ENCODE data around the gene TASOR2.

Gene TASOR2

DNA sequence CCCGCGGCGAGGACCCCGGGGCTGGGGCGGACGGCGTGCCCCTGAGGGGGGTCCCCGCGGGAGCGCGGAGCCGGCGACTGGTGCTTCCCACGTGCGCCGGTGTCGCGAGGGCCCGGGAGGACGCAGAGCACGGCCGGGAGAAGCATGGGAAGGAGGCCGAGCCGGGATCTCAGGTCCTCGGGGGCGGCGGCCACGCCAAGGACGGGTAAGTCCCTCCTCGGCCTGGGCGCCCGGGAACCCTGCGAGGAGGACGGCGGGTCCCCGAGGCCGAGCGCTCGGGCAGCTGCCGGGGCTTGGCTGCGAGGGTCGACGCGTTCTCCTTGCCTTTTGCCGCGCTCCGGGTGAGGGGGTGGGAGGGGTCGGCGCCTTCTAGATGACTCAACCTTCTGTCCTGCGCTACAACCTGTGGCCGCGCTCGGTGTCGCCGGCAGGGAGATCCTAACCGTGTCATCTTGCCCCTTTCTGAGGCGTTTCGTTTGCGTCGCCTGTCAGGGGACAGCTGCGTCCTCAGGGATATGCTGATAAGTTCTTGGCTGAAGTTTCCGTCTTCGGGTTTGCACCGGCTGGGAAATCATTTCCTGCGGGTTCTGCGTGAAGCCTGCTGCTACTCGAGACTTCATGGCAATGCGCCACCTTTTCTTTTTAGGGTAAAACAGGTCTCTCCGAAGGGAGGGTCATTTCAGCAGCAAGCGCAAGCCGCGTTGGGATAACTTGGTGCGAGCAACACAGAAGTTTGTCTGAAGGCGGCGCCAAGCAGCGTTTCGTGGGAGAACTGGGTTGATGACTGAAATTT lies 529 bp downstream of the TASOR2 start:
- DNase-seq, result peak; percentile 80 to 82

DNA sequence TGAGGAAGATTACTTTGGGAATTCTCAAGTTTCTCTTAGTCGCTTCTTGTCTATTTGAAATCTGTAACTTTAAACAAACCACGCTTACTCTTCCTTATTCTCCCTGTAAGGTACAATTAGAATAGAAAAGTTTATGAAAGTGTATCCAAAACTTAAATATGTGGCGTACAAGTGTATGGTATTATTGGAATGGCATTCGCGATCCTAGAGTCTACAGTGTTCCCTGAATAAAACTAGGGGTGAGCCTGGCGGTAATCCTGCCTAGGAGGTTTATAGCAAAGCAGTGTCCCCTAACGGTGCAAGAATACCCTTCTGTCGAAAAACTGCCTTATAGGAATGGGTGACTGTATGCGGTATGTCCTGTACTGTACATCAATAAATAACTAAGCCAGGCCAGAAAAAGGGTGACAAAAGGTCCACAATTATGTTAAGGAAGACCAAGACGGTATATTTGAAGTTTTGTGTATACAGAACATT lies 1.2 kb downstream of the TASOR2 start:
- DNase-seq, result no peak

DNA sequence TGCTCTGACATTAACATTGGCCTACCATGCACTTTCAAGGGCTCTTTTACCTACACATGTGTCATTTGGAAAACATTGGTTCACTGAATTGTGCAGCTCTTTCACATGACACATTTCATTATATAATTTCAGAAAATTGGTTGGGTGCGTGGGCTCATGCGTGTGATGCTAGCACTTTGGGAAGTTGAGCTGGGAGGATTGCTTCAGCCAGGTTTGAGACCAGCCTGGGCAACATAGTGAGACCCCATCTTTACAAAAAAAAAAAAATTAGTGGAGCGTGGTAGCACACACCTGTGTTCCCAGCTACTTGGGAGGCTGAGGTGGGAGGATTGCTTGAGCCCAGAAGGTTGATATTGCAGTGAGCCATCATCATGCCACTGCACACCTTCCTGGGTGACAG lies 3.9 kb downstream of the TASOR2 start:
- DNase-seq, result no peak

DNA sequence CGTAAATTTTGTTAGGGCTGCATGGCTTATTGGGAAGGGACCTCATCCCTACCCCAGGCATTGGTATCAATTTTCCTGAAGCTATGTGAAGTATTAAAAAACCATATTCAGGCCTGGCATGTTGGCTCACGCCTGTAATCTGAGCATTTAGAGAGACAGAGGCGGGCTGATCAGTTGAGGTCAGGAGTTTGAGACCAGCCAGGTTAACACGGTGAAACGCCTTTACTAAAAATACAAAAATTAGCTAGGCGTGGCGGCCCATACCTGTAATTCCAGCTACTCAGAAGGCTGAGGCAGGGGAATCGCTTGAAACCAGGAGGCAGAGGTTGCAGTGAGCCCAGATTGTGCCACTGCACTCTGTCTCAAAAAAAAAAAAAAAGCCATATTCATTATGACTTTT lies 7.1 kb downstream of the TASOR2 start:
- DNase-seq, result no peak

DNA sequence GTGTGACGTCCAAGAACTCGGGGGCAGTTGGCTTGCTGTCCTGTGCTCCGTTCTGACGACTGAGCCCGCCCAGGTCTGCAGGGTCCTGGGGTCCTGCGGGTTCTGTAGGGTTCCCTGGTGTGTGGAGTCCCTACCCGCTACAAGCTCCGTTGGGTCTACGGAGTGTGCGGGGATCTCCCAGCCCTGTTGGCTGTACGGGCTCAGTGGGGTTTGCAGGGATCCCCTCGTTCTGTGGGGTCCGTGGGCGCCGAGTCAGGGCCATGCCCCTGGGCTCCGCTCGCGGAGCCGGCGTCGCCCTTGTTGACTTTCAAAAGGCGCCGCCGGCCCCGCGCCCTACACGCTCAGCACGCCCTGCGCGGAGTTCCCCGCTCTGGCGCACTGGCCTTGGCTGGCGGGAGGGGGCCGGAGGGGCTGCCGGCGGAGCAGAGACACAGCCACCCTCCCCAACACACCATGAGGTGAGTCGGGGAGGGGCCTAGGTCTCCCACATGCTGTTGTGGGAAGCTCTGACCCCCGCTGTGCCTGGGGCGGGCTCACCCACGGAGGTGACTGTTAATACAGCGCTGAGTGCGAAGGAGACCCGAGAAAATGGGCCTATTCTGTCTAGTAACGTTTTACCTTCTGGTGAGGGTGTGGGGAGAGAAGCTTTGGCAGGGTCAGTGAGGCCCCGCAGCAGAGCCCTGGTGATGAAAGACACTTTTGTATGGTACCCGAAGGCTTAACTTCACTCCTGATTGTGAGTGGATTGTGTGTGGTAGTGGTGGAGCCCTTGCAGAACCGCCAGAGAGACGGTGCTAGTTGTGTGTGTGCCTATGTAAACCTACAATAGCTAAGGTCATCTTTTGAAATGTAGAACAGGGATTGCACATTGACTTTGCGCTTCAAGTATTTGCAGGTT lies 8.1 kb downstream of the TASOR2 start:
- DNase-seq, result peak; percentile 75 to 81

DNA sequence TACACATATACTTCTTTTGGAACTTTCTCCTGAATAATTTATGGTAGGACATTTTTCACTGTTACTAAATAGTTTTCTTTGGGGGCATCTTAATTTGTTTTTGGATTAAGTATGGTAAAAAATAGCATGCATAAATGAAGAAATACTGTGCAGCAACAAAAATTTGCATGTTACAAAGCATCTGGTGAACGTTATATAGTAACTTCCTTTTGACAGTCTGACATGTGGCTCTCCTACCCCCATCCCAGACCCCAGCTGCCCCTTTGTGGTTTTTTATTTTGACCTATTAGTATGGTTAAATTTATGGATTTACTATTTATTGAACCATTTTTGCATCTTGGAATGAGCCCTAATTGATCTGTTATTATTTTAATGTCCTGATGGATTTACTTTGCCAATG lies 9.9 kb downstream of the TASOR2 start:
- DNase-seq, result no peak

DNA sequence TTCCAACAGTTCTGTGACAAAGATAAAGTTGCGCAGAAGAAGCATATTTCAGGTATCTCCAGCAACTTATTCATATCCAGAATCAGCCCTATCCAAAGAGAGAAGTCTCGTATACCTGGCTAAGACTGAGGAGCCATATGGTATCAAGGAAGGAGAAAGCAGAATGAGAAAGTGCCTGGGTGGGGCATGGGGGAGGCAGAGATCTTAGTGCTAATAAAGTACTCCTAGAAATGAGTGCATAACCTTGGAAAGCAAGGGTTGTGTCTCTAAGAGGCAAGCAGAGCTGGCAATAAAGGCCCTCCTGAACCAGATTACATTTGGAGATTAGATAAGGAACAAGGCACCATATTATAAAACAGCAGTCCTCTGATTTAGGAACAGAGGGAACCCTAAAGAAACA lies 12.7 kb downstream of the TASOR2 start:
- DNase-seq, result no peak

DNA sequence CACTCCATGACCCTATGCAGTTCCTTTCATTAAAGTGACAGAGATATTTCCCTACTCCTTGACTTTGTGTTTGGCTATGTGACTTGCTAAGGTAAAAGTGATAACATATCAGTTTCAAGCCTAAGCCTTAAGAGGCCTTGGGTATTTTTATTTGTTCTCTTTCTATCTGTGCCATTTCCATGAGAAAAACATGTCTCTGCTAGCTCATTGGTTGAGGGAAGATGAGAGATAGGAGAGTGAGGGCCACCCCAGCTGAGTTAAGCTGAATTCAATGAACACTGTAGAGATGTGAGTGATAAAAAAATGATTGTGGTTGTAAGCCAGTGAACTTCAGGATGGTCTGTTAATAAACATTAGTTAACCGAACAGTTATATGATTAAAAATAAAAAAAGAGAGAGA lies 13.4 kb downstream of the TASOR2 start:
- DNase-seq, result no peak

DNA sequence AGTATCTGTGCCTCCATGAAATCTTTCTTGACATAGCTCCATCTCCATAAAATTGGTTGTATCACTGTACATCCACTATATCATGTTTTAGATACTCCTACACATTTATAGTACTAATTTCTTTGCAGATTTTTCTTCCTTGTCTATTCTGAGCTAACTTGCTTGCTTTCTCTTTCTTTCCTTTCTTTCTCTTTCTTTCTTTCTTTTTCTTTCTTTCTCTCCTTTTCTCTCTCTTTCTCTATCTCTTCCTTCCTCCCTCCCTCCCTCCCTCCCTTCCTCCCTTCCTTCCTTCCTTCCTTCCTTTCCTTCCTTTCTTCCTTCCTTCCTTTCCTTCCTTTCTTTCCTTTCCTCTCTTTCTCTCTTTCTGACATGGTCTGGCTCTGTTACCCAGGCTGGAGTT lies 23.7 kb downstream of the TASOR2 start:
- DNase-seq, result no peak

DNA sequence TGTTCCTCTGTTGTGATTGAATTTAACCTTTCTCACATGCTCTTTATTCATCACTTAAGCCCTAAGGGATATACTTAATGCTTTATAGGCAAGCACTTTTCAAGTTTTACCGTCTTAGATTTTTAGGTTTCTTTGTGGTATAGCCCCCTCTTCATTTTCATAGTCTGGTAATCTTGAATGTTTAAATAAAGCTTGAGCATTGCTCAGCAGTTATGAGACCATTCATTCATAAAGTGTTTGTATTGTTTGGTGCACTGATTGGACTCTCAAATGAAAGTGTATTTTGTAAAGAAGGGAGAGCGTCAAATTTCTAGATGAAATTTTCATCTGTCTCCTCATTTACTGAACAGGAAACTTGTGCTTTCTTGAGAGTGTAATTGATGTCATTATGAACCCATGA lies 25.2 kb downstream of the TASOR2 start:
- no peak for DNase-seq

DNA sequence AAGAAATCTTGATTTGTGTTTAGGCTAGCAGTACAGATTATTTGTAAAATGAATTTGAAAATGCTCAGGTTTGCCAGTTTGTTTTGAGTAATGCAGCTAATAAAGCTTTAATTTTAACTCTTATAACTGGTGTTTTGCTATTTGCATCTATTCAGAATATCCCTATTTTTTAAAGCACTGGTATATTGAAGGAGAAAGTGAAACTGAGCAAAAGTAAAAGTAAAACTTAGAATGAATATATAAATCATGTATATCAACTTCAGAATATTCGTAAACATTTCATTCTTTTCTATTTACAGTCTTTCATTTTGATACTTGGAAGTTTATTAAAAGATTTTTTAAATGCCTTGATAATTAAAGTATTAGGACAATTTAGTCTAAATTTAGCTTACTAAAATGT lies 26.2 kb downstream of the TASOR2 start:
- no peak for DNase-seq

DNA sequence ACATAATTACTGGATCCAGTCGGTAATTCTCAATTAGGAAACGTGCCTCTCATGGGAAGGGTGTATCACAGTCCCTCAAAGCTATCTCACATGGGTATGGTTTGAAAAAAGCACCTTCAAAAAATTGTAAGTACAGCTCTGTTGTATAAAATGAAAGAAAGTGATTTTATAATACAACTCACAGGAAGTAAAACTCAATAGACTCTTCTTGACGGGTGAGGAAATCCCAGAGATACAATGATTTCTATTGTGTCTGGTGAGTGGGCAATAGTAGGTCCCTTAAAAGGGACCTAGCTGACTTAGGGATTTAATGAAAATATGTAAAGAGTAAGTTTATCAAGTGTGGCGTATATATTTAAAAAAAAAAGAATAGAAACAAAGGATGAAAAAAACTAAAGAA lies 27.0 kb downstream of the TASOR2 start:
- no peak for DNase-seq

DNA sequence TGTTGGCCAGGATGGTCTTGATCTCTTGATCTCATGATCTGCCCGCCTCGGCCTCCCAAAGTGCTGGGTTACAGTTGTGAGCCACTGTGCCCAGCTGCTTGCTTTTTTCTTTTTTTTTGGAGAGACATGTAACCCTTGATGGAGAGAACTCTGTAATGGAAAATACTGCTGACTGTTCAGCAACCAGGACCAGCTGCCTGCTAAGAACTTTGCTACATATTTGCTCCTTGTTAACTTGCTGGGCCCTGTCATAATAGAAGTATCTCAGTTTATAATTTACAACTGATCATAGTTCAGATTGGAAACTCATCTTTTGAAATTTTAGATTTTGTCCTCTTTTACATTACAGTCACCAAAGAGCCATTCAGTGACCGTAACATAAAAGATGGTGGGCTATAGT lies 34.9 kb downstream of the TASOR2 start:
- no peak for DNase-seq

DNA sequence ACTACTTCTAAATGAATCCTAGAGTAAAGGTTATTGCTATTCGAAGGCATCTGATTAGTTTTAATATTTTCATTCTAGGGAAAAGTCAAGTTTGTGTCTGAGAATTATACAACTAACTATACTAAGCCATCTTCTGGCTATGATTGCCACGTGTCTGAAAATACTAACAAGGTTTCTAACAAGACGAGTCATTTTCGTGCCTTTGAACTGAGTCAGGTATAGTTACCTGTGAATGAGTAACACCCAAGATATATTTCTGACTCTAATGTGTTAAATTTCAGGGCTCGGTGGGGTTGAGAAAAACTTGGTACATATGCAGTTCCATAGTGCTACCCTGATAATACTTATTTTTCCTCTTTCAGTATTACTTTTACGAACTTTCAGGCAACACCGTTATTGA lies 35.5 kb downstream of the TASOR2 start:
- no peak for DNase-seq

DNA sequence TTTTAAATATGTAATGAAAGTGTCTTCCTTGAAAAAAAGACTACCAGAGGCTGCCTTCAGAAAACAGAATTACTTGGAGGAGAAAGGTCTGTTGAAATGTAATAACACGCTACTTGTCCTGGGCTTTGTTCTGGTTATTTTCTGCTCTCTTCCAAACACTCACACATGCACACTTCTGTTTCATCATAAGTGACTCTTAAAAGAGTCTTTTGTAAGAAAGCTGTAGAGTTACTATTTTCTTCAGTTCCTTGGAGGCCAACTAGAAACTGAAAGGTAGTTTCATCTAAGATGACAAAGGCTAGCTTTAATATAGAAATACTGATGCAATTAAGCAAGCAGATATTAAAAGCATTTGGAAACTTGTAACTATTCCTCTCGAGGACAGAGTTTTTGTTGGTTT lies 39.1 kb downstream of the TASOR2 start:
- DNase-seq, result no peak

DNA sequence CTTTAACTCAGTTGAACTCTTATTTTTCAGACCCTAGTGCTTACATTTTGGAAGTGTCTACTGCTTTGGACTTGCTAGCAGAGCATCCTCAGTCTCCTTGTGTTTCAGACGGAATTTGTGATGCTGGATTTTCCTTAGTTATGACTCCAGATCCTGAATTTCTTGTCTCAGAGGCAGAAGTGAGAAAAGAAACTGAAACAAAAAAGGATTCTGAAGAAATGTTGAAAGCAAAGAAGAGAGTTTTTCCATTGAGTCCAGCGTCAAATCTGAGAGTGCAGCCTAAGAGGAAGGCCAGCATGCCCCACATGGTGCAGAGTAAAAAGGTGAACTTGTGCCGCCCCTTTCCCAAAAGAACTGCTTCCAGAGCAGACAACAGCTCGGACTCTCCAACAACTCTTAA lies 46.1 kb downstream of the TASOR2 start:
- DNase-seq, result no peak

DNA sequence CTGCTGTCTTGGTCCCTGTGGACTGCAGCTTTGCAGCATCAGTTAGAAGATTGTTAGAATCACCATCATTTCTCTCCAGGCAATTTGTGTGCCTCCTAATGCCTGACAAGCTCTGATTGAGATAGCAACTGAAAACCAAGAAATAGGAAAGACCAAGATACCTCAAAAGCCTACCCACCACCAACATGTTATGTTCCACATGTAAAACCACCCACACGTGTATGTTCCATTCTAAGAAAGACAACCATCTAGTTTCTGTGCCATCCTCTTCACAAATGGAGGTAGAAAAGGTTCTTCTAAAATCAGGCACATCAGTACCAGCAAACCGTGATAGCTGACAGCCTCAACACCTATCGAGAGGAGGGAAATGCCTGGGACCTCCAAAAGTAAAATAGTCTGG lies 46.9 kb downstream of the TASOR2 start:
- no peak for DNase-seq

DNA sequence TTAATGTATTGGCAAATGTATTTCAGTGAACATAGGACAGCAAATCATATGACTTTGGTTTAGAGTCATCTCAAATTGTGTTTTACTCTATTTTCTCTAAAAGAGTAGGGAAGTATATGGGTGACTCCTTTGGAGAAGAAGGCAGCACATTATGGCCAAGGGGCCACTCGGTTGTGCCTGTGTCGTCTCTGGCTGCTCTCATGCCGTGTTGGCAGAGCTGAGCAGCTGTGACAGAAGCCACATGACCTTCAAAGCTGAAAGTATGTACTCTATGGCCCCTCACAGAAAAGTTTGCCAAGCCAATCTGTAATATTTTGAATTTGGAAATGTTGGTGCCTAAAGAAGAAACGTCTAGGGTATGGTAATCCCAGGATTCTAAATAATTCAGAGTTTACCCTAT lies 47.5 kb downstream of the TASOR2 start:
- no peak for DNase-seq
